CD4-positive, alpha-beta T cell treated with Interleukin-6 at 100 ng/mL for 8 hours (primary cell): ENCODE data around the gene NARS2.
"Not testable (repeated sequence)": the region's sequence is repeated elsewhere in the genome, so short reads cannot be mapped to it uniquely, and the experiment has no call there.

Source experiments
- DNase-seq: peaks from one replicate; pipeline ENCODE4 v3.0.0-alpha.2; 2020; ENCODE audit warnings: mixed read lengths, low spot score

Gene NARS2

DNA sequence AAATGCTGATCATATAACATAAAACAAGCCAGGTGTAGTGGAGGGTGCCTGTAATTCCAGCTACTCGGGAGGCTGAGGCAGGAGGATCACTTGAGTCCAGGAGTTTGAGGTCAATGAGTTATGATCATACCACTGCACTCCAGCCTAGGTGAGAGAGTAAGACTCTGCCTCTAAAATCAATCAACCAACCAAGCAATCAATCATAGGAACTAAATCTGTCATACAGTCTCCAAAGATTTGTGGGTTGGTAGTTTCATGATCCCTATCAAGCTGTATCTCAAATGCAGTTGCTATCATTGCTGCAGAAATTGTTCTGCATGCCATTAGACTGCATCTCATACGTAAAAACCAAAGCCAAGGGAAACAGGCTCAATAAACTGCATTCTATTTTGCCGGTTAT lies 33.1 kb downstream of the NARS2 start:
- no peak for DNase-seq

DNA sequence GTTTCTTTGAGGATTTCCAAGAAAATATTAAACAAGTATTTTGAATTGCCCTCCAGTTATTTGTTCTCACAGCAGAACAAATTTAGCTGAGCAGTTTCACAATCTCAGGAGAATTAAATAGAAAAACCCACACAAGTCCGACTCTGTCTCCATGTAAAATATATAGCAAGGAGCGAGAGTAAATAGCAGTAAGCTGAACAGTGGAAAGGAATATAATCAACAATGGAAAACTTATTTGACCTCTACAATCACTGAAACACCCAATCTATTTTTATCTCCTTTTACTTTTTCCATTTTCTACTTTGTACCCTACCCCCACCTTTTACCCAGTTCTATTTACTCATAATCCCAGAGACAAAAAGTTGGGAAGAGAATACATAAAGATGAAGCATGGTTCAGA lies 34.4 kb downstream of the NARS2 start:
- DNase-seq: no peak

DNA sequence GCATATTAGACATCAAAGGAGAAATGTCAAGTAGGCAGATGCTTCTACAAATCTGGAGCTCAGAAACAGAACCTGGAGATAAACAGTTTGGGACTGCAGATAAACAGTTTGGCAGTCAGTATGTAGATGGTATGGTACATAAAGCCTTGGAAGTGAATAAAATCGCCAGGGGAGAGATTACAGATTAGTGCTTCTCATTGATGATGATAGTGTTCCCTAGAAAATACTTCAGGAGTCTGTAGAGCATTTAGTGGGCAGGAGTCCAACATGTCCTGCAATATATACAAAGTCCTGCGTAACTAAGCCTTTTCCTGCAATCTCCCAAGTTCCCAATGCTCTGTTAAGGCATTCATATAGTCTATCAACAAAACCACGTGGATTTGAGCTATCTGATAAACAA lies 35.2 kb downstream of the NARS2 start:
- no peak for DNase-seq

DNA sequence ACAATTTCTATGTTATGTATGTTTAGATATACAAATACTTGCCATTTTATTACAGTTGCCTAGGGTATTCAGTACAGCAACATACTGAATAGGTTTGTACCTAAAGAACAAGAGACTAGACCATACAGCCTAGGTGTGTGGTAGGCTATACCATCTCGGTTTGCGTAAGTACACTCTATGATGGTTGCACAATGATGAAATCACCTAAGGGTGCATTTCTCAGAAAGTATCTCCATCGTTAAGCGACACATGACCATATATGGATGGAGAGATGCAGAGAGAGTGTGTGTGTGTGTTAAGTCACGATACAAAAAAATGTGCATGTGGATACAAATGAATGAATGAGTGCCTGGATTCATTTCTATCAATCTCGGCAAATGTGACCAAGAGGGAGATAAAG lies 37.7 kb downstream of the NARS2 start:
- DNase-seq: no peak

DNA sequence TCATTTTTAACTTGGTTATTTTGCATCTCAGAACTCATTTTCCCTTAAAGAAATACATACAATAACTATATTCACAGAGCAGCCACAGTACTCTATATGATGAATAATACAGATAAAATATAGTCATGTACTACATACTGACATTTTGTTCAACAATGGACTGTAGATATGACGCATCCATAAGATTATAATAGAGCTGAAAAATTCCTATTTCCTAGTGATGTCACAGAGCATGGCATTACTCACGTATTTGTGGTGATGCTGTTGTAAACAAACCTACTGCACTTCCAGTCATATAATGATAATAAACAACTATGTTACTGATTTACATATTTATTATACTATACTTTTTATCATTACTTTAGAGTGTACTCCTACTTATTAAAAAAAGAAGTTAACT lies 38.7 kb downstream of the NARS2 start:
- DNase-seq: no peak

DNA sequence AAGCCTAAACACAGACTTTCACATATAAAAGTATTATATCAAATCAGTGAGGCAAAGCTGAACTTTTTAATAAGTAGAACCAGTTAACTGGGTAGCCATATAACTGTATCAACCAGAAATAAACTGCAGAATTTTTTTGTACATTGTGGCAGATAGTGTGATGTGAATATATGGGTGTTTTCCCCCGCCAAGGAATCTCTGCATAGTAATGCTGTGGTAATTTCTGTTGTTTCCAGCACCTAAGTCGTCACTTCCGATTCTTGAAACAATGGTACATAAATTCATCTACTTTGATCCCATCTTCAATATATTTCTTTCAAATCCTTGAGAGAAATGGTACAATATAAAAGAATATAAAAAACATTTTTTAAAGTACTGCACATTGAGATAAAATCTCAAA lies 39.6 kb downstream of the NARS2 start:
- no peak for DNase-seq

DNA sequence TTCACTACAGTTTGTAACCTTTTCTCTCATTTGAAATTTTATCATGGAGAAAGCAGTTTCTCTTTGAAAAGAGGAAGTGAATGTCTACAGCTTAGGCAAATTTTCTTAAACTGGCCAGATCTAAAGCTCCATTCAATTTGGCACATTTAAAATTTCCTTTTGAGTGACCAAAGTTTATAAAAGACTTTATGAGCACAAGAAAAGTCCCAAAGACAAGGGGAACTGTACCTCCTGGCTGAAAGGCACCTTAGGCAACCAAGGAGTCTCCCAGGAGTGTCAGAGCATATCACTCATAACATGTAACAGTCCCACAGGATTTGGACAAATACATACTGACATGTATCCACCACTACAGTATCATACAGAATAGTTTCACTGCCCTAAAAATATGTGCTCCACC lies 41.3 kb downstream of the NARS2 start:
- no peak for DNase-seq

DNA sequence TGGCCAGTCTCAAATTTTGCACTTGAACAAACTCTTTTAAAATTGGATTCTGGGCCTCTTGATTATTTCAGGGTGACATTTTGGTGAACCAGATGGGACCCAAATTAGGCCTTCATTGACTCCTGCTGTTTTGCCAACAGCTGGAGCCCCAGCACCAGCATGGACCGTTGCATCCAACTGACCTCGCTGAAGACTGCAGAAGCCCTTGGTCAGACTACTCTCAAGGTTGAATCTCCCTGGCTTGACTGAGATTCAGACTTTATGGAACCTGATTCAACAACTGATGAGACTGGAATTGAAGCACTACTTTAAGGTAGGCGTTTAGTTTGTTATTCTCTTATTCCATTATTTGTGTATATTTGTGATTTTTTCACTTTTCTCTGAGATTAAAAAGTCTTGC lies 41.7 kb downstream of the NARS2 start:
- no peak for DNase-seq

DNA sequence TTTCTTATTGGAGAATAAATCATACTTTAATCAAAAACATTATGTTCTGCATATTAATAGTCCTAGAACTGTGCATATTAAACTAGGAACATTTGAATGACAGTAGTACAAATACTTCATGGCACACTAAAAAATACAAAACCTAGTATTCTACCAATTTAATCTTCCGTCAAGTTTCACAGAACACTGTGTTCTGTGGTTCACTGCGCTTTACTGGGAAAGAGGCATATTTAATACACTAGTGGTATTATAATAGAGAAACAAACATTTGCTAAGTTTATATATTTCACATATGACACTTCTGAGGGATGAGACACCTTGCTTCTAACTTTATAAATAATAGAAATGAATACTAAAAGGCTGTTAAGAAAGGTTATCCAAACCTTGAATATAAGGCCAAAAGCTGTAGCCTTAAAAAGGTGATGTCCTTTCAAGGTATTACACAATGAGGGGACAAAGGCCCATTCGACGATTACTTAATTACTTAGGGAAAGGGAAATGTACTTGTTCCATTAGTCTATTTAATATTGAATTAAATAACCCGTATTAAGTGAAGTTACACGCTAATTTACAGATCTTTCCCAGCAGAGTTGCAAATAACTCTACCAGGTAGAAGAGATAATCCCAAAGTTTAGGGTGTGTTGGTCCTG lies 48.0 kb downstream of the NARS2 start:
- DNase-seq: no peak

DNA sequence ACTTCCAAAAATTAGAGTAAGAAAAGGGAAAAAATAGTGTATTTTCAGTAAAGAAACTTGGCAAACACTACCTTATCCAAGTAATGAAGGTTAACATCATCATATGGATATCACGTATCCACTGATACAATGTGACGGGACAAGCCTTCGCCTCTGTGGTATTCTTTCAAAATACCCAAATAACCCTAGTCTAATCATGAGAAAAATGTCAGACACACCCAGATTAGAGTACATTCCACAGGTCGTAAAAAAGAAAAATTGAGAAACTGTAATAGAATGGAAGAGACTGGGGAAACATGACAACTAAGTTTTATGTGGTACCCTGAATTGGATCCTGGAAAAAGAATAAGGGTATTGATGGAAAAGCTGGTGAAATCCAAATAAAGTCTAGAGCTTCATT lies 48.9 kb downstream of the NARS2 start:
- DNase-seq: no peak

DNA sequence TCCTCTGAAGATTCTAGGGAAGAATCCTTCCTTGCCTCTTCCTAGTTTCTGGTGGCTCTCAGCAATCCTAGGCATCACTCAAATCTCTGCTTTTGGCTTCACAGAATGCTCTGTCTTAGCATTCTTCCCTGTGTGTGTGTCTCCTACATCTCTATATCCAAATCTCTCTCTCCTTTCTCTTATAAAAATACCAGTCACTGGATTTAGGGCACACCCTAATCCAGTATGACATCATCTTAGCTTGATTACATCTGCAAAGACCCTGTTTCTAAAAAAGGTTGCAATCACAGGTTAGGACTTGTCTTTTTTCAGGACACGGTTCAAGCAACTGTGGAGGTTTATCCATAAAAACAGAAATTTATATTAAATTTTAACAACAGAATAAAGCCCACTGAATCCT lies 54.4 kb downstream of the NARS2 start:
- no peak for DNase-seq

DNA sequence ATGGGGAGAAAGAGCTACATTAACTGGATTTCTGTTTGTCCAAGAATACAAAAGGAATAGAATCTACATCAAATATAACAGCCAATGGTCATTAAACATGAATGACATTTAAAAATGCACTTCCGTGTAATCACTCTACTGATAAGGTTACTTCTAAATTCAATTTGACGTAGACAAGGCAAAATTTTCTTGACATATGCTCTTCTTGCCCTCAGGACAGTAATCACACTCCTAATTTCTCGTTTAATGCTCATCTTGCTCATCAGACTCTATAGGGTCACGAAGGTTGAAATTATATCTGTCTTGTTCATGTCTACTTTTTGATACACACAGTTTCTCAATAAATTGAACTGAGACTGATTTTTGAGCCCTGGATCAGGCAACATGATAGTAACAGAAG lies 58.4 kb downstream of the NARS2 start:
- no peak for DNase-seq

DNA sequence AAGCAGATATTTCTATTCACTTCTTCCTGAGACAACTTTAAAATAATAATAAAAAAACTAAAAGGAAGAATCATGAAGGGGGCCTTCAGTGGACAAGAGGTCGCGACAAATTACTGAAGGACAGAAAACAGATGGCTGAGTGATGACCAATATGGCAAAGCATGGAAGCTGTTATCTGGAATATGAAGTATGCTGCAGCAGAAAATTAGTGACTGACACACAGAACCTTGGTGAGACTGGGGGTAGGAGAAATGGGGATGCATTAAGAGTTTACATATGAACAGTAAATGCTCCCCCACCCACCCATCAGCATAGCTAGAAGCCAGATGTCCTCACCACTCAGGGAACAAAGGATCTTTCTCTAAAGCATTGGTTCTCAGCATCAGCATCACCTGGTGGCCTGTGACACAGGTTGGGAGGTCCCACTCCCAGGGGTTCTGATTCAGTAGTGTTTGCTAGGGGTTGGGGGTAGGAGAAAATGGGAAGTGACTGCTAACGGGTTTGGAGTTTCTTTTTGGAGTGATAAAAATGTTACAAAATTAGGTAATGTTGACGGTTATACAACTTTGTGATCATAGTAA lies 59.7 kb downstream of the NARS2 start:
- DNase-seq: no peak

DNA sequence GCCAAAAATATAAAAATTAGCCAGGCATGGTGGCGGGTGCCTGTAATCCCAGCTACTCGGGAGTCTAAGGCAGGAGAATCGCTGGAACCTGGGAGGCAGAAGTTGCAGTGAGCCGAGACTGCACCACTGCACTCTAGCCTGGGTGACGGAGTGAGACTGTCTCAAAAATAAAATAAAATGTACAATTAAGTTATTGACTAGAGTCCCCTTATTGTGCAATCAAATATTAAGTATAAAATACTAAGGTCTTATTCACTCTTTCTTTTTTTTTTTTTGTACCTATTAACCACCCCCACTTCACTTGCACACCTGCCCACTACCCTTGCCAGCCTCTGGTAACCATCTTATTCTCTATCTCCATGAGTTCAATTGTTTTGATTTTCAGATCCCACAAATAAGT lies 61.6 kb downstream of the NARS2 start:
- not testable (repeated sequence) for DNase-seq

DNA sequence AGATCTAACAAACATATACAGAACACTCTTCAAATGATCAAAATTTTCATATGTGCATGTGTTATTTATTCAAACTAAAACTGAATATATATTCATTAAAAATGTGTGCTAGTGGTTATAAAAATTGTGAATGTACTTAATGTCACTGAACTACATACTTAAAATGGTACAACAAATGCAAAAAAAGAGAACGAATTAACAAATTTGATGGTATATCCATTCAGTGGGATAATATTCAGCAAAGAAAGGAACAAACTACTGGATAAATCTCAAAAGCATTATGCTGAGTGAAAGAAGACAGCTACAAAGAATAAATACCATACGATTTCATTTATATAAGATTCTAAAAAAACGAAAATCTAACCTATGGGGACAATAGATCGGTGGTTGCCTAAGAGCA lies 64.1 kb downstream of the NARS2 start:
- DNase-seq: no peak

DNA sequence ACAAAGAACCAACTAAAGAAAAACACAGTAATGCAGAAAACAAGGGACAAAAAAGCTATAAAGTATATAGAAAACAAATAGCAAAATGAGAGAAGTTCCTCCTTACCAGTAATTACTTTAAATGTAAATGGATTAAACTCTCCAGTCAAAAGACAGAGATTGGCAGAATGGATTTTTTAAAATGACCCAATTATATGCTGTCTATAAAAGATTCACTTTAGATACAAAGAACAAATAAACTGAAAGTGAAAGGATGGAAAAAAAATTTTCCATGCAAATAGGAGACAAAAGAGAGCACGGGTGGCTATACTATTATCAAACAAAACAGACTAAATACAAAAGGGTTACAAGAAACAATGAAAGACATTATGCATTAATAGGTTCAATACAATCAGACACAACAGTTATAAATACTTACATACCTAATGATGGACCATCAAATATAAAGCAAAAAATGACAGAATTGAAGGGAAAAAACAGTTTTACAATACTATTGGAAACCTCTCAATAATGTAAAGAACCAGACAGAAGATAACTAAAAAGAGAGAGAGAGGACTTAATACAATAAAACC lies 64.6 kb downstream of the NARS2 start:
- no peak for DNase-seq

DNA sequence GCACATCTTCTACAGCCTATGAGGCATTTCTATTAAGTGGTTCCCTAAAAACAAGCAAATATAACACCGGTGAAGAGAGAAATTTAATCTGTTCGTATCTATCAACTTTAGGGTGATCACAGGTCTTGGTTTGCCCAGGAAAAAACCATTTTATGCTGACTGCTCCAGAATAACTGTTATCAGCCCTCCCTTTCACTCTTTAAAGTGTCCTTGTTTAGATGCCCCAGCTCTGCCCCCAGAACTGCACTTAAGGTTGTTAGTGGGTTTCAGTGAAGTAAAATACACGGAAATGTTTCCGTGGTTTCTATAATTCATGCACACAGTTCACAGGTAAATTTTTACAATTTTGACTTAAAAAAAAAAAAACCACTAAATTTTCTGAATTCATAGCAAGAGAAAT lies 70.0 kb downstream of the NARS2 start:
- DNase-seq: no peak

DNA sequence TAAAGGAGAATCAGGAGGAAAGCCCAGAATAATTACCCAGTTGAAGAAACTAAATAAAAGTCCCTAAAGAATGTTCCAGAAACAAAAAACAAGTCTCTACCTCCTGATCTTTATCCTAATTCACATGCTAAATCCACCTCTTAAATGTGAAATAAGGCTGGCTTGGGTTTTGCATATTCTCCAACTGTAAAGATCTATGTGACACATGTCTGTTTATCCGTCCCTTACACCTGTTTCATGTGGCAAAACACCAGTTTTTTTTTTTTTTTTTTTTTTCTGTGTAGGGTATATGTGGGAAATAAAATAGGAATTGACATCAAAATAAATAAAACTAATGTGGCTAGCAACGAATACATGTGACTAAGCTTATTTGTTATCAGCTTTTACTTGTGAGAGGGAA lies 70.5 kb downstream of the NARS2 start:
- DNase-seq: no peak

DNA sequence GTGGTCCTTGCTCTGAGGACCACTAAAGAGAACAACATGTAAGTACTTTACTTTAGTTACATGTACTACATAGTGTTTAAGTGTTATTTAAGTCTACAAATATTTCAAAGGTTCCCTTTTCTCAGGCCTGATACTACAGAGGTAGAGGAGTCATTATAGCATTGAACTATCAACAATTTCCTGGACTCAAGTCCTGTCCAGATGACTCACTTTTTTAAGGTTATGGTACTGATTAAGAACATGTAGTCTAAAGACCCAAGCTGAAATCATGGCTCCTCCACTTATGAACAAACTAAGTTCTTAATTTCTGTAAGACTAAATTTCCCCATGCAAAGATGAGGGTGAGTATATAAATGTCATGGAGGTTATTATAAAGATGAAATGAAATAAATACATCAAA lies 74.7 kb downstream of the NARS2 start:
- no peak for DNase-seq

DNA sequence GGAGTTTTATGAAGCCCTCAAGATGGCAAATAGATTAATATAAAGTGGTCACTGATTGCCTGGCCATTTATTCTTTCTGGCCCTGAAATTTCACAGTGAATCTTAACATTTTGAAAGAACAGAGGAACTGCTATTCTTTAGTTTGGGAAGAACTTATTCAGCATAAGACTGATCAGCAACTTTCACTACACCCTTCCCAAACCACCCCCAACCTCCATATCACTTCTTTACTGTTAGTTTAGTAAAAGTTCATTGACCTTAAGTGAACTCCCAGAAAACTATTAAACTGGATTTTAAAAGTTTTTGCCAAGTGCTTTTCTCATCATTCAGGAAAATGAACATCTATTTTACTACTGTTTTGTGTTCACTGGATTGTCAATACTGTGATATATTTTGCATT lies 77.4 kb downstream of the NARS2 start:
- DNase-seq: no peak

DNA sequence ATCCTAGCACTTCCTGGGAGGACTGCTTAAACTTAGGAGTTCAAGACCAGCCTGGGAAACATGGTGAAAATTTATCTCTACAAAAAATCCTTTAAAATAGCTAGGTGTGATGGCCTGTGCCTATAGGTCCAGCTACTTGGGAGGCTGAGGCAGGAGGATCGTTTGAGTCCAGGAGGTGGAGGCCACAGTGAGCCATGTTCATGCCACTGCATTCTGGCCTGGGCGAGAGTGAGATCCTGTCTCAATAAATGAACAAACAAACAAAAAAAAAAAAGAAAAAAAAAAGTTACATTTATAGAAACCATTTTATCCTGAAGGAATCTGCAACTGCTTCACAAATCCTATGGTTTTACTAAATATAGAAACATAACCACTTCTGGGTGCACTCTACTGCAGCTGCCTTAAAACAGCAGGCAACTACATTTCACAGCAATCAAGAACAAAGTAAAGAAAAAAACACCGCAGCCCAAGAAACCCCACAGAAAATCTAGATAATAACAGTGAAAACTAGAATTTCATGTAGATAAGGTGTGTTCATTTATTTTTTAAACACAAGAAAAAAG lies 81.2 kb downstream of the NARS2 start:
- DNase-seq: no peak

DNA sequence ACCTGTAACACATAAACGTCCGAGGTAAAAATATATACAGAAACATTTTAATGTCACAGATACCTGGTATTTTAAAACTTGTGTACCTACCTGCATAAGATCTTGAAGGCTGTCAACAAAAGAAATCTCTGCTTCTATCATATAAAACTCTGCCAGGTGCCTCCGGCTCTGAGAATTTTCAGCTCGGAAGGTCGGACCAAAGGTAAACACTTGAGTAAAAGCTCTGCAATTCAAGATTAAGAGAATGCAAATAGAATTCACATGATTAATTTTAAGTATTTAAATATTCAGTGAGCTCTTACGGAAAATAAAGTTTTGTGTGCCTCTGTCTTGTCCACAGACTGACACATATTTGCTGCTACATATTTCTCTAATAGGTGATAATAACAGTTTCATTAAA lies 81.7 kb downstream of the NARS2 start:
- DNase-seq: no peak

DNA sequence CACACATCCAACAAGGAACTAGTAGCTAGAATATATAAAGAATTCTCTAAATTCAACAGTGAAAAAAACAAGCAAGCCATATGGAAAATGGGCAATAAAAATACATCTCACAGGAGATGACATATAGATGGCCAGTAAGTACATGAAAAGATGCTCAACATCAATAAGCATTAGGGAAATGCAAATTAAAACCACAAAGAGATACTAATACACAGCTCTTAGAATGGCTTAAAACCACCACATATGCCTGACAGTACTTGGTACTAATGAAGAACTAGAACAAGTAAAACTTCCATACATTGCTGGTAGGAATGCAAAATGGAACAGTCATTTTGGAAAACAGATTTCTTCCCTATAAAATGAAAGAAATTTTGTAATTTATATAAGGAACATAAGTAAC lies 85.5 kb downstream of the NARS2 start:
- DNase-seq: no peak

DNA sequence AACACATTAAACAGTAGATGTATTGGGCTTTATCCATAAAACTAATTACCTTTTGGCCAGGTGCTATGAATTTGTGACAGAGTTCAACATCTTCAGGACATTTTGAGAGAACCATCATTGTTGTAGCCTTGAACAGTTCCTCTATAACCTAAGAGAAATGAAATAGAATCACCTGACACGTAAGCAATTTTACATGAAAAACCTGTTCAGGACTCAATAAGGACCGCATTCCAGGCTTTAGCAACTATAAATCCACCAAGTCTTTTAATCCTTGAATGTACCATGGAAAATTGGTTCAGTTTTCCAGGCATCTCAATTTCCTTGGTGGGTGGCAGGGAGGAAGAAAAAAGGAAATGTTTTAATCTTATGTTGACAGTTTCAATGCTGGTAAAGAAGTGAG lies 96.1 kb downstream of the NARS2 start:
- DNase-seq: no peak
